Rectal smooth muscle tissue (tissue), 1 donor: ENCODE measurements around the gene PRSS2.
"Not testable (repeated sequence)": the region's sequence is repeated elsewhere in the genome, so short reads cannot be mapped to it uniquely, and the experiment has no call there.

ENCODE experiments used
- H3K27ac ChIP-seq: one replicate; pipeline ENCODE4 v1.7.0; 2013; ENCODE audit warnings: low read depth, low read length, inconsistent platforms
- H3K27me3 ChIP-seq: one replicate; pipeline ENCODE4 v1.7.0; 2013; ENCODE audit warnings: low read length; ENCODE audit not compliant: control insufficient read depth, insufficient read depth
- H3K36me3 ChIP-seq: one replicate; pipeline ENCODE4 v1.7.0; 2013; ENCODE audit warnings: low read length; ENCODE audit not compliant: control insufficient read depth, insufficient read depth
- H3K4me1 ChIP-seq: one replicate; pipeline ENCODE4 v1.7.0; 2013; ENCODE audit warnings: low read length; ENCODE audit not compliant: control insufficient read depth, insufficient read depth
- H3K4me3 ChIP-seq: one replicate; pipeline ENCODE4 v1.7.0; 2013; ENCODE audit warnings: low read length
- H3K9ac ChIP-seq: one replicate; pipeline ENCODE4 v1.7.0; 2013; ENCODE audit warnings: low read length

PRSS2 gene

DNA sequence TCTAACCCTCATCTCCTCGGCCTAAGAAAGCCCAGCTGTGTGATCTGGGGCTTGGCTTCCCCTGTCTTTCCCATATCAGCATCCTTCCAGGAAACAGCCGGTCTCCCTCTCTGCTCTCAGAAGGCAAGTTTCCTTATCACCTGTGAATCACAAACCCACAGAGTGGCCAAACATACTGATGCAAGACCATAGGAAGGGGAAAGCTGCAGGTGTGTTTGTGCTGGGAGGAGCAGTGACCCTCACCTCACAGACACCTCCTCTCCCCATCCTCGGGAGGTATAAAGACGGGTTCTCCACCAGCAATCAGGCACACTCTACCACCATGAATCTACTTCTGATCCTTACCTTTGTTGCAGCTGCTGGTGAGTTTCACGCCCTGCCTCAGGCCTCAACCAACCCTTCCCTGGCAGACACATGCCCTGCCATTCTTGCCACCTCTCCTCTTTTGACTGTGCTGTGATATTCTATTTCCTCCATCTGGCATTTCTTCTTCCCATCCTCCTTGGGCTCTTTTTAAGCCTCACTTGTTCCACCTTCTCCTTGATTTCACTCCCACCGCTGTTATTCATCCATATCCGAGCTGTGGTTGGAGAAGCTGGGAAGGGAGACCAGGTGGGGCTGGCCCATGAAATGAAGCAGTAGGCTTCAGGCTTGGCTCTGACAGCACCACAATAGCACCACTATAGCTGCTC, at the start of gene PRSS2:
TSS of gene PRSS2 (plus strand) at position 310 of the 692 bp plus-strand sequence. CDS start at position 323, 13 bp downstream.
- H3K27me3 ChIP-seq, result no peaks in the 10 kb centered on the region
- H3K4me3 ChIP-seq, result no peak within 1 kb of the TSS
- H3K9ac ChIP-seq, result no peak within 1 kb of the TSS
- no peaks in the 10 kb centered on the region for H3K36me3 ChIP-seq
- no peaks in the 10 kb centered on the region for H3K4me1 ChIP-seq
- no peak within 1 kb of the TSS for H3K27ac ChIP-seq

DNA sequence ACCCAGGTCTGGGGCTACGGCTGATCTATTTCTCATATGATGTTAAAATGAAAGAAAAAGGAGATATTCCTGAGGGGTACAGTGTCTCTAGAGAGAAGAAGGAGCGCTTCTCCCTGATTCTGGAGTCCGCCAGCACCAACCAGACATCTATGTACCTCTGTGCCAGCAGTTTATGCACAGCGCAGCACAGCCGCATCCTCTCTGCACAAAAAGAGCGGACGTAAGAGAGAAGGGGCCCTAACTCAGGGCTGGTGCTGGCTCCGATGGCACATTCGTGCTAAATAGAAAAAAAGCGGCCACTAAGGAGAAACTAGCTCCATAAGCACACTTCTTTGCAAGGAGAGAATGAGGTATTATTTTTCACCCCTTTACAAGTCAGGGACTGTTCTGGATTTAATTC, 49.8 kb upstream of the PRSS2 start:
- Histone ChIP-seq H3K27me3 (no peaks in the 10 kb centered on the region), H3K27ac (no peak overlapping the region), H3K4me3 (no peak overlapping the region), H3K36me3 (no peaks in the 10 kb centered on the region), H3K4me1 (no peaks in the 10 kb centered on the region), H3K9ac (no peak overlapping the region)

DNA sequence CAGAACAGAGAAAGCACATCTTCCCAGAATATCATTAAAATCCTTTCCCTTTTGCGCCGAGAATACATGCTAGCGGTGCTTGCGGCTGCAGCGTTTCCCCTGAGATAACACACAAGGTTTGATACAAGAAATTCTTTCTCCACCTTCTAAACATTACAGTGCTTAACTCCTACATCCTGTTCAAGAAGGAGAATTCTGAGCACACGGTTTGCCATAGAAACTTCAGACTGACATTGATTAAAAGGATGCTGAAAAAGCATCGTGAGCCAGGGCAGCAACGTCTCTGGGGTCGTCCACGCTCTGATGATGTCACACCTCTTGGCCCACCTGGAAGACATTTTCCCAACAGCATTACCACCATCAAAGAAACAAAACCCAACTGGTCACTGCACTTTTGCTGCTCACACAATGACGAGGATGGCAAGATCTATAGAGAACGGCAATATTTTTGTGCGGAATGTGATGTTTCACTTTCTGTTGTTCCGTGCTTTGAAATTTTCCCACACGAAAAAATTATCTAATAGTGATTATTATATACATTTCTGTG, 48.4 kb upstream of the PRSS2 start:
- H3K27ac ChIP-seq, result no peak overlapping the region
- H3K36me3 ChIP-seq, result no peaks in the 10 kb centered on the region
- no peaks in the 10 kb centered on the region for H3K4me1 ChIP-seq
- H3K4me3 ChIP-seq, result no peak overlapping the region
- H3K27me3 ChIP-seq, result no peaks in the 10 kb centered on the region
- no peak overlapping the region for H3K9ac ChIP-seq

GRCh38 chr7:142733271-142733670, 37.5 kb upstream of the PRSS2 start:
- Histone ChIP-seq H3K4me3 (no peak overlapping the region), H3K9ac (no peak overlapping the region), H3K27me3 (no peaks in the 10 kb centered on the region), H3K36me3 (no peaks in the 10 kb centered on the region), H3K27ac (no peak overlapping the region), H3K4me1 (no peaks in the 10 kb centered on the region)

DNA sequence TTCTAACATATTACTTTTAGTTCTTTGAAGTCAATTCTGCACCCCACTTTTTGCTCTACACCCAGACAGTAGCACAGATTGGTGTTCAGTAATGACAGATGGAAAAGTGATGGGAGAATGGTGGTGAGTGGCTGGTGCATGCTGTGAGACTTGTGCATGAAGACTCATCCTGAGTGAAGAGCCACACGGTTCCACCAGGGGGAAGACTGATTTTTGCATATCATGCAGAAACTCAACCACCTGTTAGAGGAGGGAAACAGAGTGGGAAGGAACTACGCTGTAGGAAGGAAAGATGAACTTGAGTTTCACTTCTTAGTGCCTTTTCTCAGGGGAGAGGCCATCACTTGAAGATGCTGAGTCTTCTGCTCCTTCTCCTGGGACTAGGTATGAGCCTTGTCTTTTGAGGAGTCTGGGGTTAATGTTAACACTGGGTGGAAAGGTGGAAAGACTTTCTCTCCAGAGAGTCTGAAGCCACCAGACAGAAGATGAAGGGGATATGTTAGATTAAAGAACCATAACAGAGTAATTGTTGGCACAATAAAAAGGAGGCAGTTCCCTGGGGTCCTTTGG, 30.8 kb upstream of the PRSS2 start:
- no peaks in the 10 kb centered on the region for H3K36me3 ChIP-seq
- no peaks in the 10 kb centered on the region for H3K27me3 ChIP-seq
- no peak overlapping the region for H3K27ac ChIP-seq
- H3K4me3 ChIP-seq, result no peak overlapping the region
- H3K4me1 ChIP-seq, result no peaks in the 10 kb centered on the region
- no peak overlapping the region for H3K9ac ChIP-seq

- H3K9ac ChIP-seq, result no peak overlapping the region
- H3K4me3 ChIP-seq, result no peak overlapping the region
- H3K27me3 ChIP-seq, result no peaks in the 10 kb centered on the region
- no peak overlapping the region for H3K27ac ChIP-seq
- peaks cover 2% of the 10 kb centered on the region for H3K4me1 ChIP-seq
- H3K36me3 ChIP-seq, result no peaks in the 10 kb centered on the region
Observed at GRCh38 chr7:142740786-142741185, 30.0 kb upstream of the PRSS2 start.

DNA sequence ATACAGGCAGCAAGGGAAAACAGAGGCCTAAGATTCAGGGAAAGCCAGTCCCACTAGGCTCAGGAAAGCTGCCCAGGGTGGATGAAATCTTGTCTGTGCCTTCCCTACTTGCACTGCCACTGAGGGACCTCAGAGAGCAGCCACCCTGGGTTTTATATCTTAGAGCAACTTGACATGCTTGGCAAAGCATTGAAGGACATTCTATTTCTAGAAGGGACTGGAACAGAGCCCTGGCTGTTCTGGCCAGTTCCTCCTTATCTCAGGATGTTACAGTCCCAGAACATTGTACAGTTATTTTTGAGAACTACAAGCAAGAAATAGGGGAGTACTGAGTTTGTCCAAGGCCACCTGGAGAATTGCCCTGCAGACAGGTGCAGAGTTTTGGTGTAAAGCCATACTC, 28.8 kb upstream of the PRSS2 start:
- H3K27me3 ChIP-seq, H3K4me3 ChIP-seq, H3K4me1 ChIP-seq, H3K27ac ChIP-seq, H3K36me3 ChIP-seq, H3K9ac ChIP-seq: not testable (repeated sequence)

GRCh38 chr7:142745091-142745635, 25.6 kb upstream of the PRSS2 start:
- no peak overlapping the region for H3K4me3 ChIP-seq
- H3K27ac ChIP-seq, result no peak overlapping the region
- no peak overlapping the region for H3K9ac ChIP-seq
- no peaks in the 10 kb centered on the region for H3K36me3 ChIP-seq
- no peaks in the 10 kb centered on the region for H3K27me3 ChIP-seq
- H3K4me1 ChIP-seq, result peaks cover 2% of the 10 kb centered on the region

DNA sequence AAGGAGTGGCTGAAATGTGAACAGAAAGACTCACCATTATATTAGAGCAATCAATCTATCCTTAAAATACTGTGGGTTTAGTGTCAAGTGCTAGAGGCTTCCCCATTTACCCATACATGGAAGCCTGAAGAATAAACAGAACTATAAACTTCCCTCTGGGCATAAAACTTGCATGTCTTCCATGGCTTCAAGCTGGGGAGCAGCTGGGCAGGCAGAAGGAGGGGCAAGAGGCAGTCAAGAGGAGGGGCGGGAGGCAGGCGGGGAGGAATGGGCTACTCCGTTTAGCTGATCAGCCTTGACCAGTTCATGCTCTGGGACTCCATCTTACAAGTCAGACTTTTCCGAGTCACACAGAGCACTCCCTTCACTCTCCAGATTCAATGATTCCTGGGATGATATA, 25.0 kb upstream of the PRSS2 start:
- Histone ChIP-seq H3K27ac (no peak overlapping the region), H3K36me3 (no peaks in the 10 kb centered on the region), H3K4me1 (peaks cover 2% of the 10 kb centered on the region), H3K27me3 (no peaks in the 10 kb centered on the region), H3K9ac (no peak overlapping the region), H3K4me3 (no peak overlapping the region)

DNA sequence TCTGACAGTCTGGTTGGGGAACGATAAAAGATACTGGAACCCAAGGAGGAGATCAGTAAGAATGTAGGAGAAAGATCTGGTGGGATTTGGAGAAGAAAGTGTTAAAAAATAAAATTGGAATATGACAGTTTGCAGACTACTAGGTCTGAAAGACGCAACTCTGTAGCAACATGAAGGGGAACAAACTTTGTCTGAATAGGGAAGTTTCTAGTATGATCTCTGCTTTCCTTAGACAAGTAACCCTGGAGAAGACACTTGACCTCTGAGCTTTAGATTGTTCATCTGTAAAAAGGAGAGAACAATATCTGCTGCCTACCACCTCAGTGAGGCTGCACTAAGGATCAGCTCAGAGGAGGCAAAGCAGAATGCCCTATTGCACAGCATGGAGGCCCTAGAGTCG, 24.5 kb upstream of the PRSS2 start:
- no peak overlapping the region for H3K9ac ChIP-seq

GRCh38 chr7:142748410-142748809, 22.4 kb upstream of the PRSS2 start:
- not testable (repeated sequence) for H3K9ac ChIP-seq, H3K27ac ChIP-seq, H3K36me3 ChIP-seq, H3K4me3 ChIP-seq, H3K27me3 ChIP-seq, H3K4me1 ChIP-seq

More for the DNA sequence above, 24.5 kb upstream of the PRSS2 start:
- Histone ChIP-seq H3K27ac (no peak overlapping the region), H3K4me3 (no peak overlapping the region), H3K36me3 (no peaks in the 10 kb centered on the region), H3K4me1 (peaks cover 2% of the 10 kb centered on the region), H3K27me3 (no peaks in the 10 kb centered on the region)

DNA sequence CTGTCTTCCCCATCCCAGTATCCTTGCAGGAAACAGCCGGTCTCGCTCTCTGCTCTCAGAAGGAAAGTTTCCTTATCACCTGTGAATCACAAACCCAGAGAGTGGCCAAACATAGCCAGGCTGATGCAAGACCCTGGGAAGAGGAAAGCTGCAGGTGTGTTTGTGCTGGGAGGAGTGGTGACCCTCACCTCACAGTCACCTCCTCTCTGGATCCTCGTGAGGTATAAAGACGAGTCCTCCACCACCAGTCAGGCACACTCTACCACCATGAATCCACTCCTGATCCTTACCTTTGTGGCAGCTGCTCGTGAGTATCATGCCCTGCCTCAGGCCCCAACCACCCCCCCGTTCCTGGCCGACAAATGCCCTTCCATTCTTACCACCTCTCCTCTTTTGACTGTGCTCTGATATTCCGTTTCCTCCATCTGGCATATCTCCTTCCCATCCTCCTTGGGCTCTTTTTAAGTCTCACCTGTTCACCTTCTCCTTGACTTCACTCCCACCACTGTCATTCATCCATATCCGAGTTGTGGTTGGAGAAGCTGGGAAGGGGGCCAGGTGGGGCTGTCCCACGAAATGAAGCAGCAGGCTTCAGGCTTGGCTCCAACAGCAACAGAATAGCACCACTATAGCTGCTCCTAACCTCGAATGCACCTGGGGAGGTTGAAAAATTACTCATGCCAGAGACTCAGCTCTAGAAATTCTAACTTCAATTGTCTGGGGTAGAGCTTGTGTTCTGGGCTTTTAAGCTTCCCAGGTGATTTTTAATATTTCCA, 21.4 kb upstream of the PRSS2 start, which contains the start of gene PRSS1:
TSS of gene PRSS1 (plus strand) at position 255 of the 776 bp plus-strand sequence. CDS start at position 268, 13 bp downstream.
- H3K27ac ChIP-seq, result no peak within 1 kb of the TSS
- no peak within 1 kb of the TSS for H3K4me3 ChIP-seq
- H3K9ac ChIP-seq, result no peak within 1 kb of the TSS
- H3K36me3 ChIP-seq, result no peaks in the 10 kb centered on the region
- H3K4me1 ChIP-seq, result peaks cover 2% of the 10 kb centered on the region
- no peaks in the 10 kb centered on the region for H3K27me3 ChIP-seq
